Measurements from ENCODE around the gene TJP3.
"Not testable (repeated sequence)": the region's sequence is repeated elsewhere in the genome, so short reads cannot be mapped to it uniquely, and the experiment has no call there.

TJP3 gene, protein sequence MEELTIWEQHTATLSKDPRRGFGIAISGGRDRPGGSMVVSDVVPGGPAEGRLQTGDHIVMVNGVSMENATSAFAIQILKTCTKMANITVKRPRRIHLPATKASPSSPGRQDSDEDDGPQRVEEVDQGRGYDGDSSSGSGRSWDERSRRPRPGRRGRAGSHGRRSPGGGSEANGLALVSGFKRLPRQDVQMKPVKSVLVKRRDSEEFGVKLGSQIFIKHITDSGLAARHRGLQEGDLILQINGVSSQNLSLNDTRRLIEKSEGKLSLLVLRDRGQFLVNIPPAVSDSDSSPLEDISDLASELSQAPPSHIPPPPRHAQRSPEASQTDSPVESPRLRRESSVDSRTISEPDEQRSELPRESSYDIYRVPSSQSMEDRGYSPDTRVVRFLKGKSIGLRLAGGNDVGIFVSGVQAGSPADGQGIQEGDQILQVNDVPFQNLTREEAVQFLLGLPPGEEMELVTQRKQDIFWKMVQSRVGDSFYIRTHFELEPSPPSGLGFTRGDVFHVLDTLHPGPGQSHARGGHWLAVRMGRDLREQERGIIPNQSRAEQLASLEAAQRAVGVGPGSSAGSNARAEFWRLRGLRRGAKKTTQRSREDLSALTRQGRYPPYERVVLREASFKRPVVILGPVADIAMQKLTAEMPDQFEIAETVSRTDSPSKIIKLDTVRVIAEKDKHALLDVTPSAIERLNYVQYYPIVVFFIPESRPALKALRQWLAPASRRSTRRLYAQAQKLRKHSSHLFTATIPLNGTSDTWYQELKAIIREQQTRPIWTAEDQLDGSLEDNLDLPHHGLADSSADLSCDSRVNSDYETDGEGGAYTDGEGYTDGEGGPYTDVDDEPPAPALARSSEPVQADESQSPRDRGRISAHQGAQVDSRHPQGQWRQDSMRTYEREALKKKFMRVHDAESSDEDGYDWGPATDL

DNA sequence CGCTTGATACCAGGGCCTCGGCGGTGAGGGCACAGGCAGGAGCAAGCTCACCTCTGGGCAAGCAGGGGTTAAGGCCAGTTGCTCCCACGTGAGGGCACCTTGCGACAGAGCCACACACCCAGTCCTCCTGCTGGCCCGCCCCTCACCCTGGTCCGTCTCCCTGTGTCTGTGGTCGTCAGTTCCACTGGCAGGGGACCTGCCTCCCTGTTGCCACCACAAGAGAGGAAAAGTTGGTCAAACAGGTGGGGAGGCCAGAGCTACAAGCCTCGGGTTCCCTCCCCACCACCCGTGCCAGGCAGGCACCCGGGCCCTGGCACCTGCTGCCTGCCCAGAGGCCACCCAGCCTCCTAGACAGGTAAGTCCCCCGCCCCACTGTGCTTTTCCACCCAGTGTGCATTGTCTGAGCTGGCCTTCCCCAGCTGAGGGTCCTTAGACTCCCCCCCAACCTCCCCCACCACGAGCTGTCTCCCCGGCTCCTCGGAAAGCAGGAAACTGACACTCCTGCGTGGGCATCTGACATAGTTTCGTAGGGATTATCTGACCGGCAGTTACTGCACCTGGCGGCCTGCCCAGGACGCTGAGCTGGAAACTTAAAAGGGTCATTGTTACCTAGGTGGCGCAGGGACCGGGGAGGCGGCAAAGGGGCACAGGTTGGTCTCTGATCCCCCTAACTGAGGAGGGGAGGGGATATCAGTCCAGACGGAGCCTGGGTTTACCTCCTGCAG, at the start of gene TJP3:
Gene TJP3 (plus strand): TSS at position 178 of the 725 bp plus-strand sequence. CDS start 20,049 bp downstream, outside the sequence.
- Mint-ChIP-seq H3K36me3 (no peaks in the 10 kb centered on the region), H3K27ac (no peak within 1 kb of the TSS), H3K4me1 (ENCODE audit: low read depth) (peaks cover 5% of the 10 kb centered on the region), H3K4me3 (no peak within 1 kb of the TSS), H3K27me3 (no peaks in the 10 kb centered on the region), H3K9me3 (ENCODE audit: low read depth) (no peaks in the 10 kb centered on the region)

DNA sequence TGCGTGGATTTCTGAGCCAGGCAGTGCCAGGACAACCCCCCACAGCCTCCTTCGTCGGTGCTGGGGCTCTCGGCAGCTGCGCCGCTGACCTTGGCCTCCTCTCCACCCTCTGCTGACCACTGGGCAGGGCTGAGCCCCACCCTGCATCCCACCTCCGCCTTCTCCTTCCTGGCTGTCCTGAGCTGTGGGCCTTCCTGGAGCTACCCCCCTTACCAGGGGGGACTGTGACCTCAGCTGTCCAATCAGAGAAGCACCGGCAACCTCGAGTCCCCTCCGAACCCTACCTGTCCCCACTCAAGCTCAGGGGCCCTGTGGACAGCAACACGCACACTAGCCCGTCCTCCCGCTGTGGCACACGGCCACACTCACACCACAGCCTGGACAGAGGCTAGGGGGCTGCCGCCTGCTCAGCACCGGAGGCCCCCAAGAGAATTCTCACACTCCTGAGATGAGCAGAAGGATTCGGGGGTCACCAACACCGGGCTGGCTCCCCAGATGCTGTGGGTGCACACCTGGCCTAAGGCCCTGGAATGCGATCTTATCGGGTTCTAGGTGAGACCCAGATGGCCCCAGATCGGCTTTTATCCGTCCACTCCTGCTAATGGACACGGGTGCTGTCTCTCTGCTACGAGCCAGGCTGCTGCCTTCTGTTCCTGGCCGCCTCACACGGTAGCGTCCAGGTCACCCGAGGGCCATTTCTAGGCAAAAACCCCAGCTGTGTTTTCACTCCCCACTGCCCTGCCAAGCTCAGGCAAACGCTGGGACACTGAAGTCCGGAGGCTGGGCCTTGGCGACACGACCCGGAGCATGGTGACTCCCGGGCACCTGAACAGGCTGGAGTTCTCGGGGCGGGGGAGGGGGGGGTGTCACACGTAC, 49.1 kb upstream of the TJP3 start:
- no peak overlapping the region for H3K4me3 Mint-ChIP-seq
- H3K4me1 Mint-ChIP-seq (ENCODE audit: low read depth): no peaks in the 10 kb centered on the region
- H3K36me3 Mint-ChIP-seq: no peaks in the 10 kb centered on the region

DNA sequence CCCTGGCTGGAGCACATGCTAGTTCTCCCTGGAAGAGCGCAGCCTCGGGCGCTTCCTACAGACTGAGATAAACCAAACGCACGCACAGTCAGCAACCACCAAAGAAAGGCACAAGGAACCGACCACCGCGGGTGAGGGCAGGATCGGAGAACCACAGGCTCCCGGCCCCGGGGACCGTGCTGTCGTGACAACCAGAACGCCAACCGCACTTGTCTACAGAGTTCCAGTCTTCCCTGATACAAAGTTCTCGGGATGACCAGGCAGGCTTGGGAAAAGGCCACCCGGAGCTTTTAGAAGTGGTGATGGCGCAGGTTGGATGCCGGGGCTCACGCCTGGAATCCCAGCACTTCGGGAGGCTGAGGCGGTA, 48.5 kb upstream of the TJP3 start:
- H3K27ac Mint-ChIP-seq: no peak overlapping the region
- H3K36me3 Mint-ChIP-seq: no peaks in the 10 kb centered on the region
- no peaks in the 10 kb centered on the region for H3K4me1 Mint-ChIP-seq (ENCODE audit: low read depth)
- no peaks in the 10 kb centered on the region for H3K9me3 Mint-ChIP-seq (ENCODE audit: low read depth)
- no peaks in the 10 kb centered on the region for H3K27me3 Mint-ChIP-seq
- H3K4me3 Mint-ChIP-seq: no peak overlapping the region

More for the DNA sequence above, 49.1 kb upstream of the TJP3 start:
- Mint-ChIP-seq H3K27ac (no peak overlapping the region), H3K27me3 (no peaks in the 10 kb centered on the region), H3K9me3 (ENCODE audit: low read depth) (no peaks in the 10 kb centered on the region)

DNA sequence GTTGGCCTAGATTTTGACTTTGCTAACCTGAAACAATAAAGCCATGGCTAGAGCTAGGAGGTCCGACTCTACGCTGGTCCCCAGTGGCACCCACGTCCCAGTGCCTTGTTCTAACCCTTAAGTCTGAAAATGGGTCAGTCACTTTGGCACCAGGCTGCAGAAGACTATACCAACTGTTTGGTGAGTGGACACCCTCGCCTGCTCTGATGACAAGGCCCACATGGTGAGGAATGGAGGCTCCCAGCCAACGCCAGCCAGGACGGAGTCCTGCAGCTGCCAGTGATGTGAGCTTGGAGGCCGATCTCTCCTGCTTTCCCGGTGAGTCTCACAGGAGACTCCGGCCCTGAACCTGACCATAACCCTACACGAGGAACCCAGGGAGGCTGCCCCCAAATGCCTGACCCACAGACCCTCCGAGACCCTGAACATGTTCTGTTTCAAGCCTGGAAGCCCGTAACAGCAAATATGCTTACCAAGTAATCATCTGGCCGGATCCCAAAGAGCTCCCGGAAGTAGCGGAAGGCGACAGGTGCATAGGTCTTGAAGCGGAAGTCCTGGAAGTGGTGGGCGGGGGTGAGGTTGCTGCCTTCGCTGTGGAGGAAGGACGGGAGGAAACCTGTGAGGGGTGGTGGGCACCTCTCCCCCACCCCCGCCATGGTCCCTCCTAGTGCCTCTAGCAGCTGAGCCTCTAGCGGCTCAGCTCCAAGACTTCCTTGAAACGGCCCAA, 47.5 kb upstream of the TJP3 start:
- Mint-ChIP-seq H3K9me3 (ENCODE audit: low read depth) (no peaks in the 10 kb centered on the region), H3K4me3 (no peak overlapping the region), H3K27me3 (no peaks in the 10 kb centered on the region), H3K27ac (no peak overlapping the region), H3K4me1 (ENCODE audit: low read depth) (no peaks in the 10 kb centered on the region), H3K36me3 (no peaks in the 10 kb centered on the region)

DNA sequence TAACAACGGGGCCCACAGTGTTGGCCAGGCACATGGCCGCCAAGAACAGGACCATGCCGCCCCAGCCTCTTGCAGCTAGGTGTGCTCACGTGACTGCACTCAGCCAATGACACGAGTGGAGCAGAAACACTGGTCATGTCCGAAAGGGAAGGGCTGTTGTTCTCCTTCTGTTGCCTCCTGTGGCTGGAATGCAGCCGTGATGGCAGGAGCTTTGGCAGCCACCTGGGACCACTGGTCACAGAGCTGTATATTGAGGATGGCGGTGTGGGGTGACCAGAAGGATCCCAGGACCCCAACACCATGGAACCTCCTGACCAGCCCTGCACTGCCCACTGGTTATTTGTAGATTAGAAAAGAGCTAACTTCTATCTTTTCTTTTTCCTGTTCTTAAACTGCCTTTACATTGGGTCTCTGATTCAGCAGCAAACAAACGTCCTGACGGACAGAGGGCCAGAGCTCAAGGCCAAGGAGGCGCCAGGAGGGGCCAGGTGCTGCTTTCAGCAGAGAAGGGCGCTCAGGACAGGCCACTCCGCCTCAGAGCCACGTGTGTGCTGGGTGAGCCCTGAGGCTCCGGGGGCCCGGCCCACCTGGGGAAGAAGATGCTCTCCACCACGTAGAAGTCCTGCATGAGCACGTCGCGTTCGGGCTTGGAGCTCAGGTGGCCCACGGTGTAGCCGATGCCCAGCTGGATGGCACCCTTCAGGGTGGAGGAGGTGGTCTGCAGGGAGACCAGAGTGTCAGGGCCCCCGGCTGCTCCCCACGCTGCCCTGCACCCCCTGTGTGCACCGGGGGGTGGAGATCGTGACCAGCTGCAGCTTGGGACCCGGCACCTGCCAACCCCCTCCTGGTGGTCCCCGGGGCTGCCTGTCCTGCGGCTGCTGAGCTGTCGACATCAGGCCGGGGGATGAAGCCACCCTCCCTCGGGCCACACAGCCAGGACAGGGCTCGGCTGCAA, 46.6 kb upstream of the TJP3 start:
- no peaks in the 10 kb centered on the region for H3K27me3 Mint-ChIP-seq
- no peak overlapping the region for H3K27ac Mint-ChIP-seq
- H3K4me1 Mint-ChIP-seq (ENCODE audit: low read depth): peaks cover 3% of the 10 kb centered on the region
- H3K9me3 Mint-ChIP-seq (ENCODE audit: low read depth): no peaks in the 10 kb centered on the region
- H3K4me3 Mint-ChIP-seq: no peak overlapping the region
- H3K36me3 Mint-ChIP-seq: no peaks in the 10 kb centered on the region

DNA sequence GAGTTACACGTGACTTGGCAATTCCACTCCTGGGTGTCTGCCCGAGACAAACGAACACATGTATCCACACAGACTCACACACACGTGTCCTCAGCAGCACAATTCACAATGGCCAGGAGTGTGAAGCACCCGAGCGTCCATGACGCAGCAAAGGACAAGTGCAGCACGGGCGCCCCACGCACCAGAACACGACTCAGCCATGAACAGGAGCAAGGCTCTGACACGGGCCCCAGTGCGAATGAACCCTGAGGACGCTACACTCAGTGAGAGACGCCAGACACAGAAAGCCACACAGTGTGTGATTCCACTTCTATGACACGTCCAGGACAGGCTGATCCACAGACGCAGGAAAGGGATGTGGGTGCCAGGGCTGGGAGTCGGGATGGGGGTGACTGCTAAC, 44.3 kb upstream of the TJP3 start:
- no peaks in the 10 kb centered on the region for H3K27me3 Mint-ChIP-seq
- H3K9me3 Mint-ChIP-seq (ENCODE audit: low read depth): no peaks in the 10 kb centered on the region
- no peak overlapping the region for H3K4me3 Mint-ChIP-seq
- peaks cover 3% of the 10 kb centered on the region for H3K4me1 Mint-ChIP-seq (ENCODE audit: low read depth)
- H3K27ac Mint-ChIP-seq: no peak overlapping the region
- no peaks in the 10 kb centered on the region for H3K36me3 Mint-ChIP-seq

DNA sequence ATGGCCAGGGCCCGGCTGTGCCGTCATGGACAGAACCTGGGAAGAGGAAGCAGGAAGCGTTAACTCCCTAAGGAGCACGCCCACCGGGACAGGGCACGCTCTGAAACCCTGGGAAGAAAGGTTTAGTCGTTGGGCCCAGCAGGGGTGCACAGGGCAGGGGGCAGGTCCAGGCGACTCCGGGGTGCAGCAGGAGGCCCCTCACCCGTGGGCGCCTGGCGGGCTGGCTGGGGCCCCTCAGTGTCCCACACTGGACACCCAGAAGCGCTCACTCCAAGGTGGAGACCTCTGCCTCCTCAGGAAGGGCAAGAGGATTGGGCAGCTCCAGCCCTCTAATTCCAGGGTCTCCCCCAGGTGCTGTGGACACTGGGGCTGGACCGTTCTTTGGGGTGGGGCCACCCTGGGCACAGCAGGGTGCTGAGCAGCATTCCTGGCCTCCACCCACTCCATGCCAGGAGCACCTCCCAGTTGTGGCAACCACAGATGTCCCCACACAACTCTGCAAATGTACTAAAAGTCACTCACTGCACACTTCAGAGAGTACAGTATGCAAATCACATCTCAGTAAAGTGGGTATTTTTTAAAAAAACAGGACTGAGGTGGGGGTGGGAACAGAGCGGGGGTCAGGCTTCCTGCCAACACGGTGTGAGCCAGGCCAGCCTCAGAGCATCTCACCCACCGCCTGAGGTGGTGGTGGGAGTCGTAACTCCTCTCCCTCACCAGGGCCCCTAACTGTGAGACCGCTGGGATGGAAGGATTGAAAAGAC, 43.1 kb upstream of the TJP3 start:
- no peaks in the 10 kb centered on the region for H3K9me3 Mint-ChIP-seq (ENCODE audit: low read depth)
- H3K4me1 Mint-ChIP-seq (ENCODE audit: low read depth): peaks cover 6% of the 10 kb centered on the region
- H3K4me3 Mint-ChIP-seq: no peak overlapping the region
- H3K27me3 Mint-ChIP-seq: no peaks in the 10 kb centered on the region
- H3K27ac Mint-ChIP-seq: no peak overlapping the region
- H3K36me3 Mint-ChIP-seq: no peaks in the 10 kb centered on the region

DNA sequence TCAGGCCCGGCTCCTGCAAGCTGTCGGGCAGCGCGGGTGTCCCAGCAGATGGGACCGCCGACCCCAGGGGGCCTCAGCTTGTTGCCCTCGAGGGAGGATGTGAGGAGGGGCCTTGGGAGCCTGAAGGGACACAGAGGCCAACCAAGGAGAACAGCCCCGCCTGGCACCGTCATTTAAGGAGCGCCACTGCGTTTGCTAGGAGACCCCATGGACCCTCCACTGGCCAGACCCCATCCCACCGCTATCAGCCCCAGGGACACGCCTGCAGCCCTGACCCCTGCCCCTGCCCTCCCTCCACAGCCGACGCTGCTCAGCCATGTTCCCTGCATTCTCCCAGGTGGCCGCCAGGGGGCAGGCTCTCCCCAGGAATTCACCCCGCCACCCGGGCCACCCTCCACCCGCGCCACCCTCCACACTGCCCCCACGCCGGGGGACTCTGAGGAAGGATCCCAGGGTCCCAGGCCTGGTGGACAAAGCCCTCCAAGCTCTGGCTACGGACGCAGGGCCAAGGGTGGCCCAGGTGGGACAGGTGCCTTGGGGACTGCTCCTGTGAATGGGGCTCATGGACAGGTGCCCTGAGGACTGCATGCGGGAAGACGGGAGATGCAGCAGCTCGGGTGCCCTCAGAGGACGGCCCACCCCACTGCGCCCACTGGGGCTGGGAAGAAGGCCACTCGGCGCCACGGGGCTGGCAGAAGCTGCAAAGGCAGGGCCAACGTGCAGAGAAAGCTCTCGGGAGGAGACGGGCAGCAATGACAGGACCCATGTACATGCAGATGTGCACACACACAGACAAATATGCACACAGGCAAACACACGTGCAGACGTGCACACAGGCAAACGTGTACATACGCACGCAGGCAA, 42.3 kb upstream of the TJP3 start:
- Mint-ChIP-seq H3K27ac (no peak overlapping the region), H3K4me3 (no peak overlapping the region), H3K4me1 (ENCODE audit: low read depth) (peaks cover 10% of the 10 kb centered on the region), H3K27me3 (no peaks in the 10 kb centered on the region), H3K9me3 (ENCODE audit: low read depth) (no peaks in the 10 kb centered on the region), H3K36me3 (no peaks in the 10 kb centered on the region)

DNA sequence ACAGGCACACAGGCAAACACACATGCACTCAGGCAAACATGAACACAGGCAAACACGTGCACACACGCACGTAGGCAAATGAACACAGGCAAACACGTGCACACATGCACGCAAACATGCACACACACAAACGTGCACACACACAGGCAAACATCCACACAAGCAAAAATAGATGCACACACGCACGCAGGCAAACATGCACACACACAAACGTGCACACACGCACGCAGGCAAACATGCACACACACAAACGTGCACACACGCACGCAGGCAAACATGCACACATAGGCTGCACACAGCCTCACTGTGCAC, 41.7 kb upstream of the TJP3 start:
- H3K9me3 Mint-ChIP-seq (ENCODE audit: low read depth); H3K27me3 Mint-ChIP-seq; H3K27ac Mint-ChIP-seq; H3K36me3 Mint-ChIP-seq; H3K4me3 Mint-ChIP-seq: not testable (repeated sequence)
- peaks cover 12% of the 10 kb centered on the region for H3K4me1 Mint-ChIP-seq (ENCODE audit: low read depth)

DNA sequence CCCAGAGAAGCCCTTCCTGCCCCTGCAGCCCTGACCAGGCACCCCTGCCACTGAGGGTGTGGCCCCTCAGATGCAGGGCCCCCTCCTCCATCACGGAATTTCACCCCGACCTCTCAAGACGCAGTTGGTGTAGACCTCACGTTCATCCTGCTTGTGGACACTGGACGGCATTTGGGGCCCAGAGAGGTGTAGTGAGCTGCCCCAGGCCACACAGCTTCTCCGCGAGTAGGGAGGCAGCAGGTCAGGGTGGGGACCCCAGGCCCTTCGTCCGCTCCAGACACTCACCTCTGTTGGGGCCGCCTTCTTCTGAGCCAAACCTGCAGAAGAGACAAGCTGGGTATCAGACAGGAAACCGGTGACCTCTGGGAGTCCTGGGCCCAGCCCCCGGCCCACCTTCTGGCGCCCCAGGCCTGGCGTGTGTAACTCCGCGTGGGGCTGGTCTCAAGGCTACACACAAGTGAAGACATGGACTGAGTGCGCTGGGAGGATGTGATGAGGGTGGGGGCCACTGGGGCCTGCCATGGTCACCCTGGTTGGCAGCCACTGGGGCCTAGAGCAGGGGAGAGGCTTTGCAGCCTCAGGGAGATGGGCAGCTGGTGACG, 41.0 kb upstream of the TJP3 start:
- Mint-ChIP-seq H3K4me3 (no peak overlapping the region), H3K4me1 (ENCODE audit: low read depth) (peaks cover 16% of the 10 kb centered on the region), H3K9me3 (ENCODE audit: low read depth) (no peaks in the 10 kb centered on the region), H3K36me3 (no peaks in the 10 kb centered on the region), H3K27ac (no peak overlapping the region), H3K27me3 (no peaks in the 10 kb centered on the region)

DNA sequence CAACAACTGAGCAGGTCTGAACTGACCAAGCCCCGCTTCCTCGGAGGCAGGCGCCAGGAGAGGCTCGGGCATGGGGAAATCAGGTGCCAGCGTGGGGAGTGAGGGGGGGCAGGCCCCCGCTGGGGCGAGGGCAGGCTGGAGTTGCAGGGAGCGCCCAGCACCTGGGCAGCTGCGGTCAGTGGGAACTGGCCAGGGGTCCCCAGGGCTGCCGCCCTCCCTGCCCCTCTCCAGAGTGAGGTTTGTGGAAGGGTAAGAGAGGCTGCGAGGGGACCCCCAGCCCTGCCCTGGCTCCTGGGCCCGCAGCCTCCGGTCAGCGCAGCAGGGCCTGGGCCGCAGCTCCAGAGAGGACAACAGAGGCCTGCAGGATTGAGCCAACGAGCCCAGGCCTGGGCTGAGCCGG, 40.4 kb upstream of the TJP3 start:
- no peak overlapping the region for H3K27ac Mint-ChIP-seq
- peaks cover 19% of the 10 kb centered on the region for H3K4me1 Mint-ChIP-seq (ENCODE audit: low read depth)
- no peaks in the 10 kb centered on the region for H3K27me3 Mint-ChIP-seq
- no peaks in the 10 kb centered on the region for H3K9me3 Mint-ChIP-seq (ENCODE audit: low read depth)
- H3K4me3 Mint-ChIP-seq: no peak overlapping the region
- no peaks in the 10 kb centered on the region for H3K36me3 Mint-ChIP-seq

Measured in activated naive CD8-positive, alpha-beta T cell (primary cell).